ENCODE measurements around the gene RETN.

GRCh38 chr19:7665076-7665475 is 3.8 kb upstream of the RETN start:
- no peak for TF ChIP-seq POLR2AphosphoS5 (IDR thresholded peaks at IDR 0.05; ENCODE audit: low read depth, low read length)
- no peak for TF ChIP-seq TAF1 (IDR thresholded peaks at IDR 0.05; ENCODE audit: borderline replicate concordance, low read depth, low read length)
- no peak for TF ChIP-seq POLR2A (IDR thresholded peaks at IDR 0.05; ENCODE audit: low read depth, low read length)

Measured in GM12892 (cell line).